Measurements from ENCODE around the gene AFMID.
A peak's percentile ranks its signal among the peaks of the same experiment; 100 is the strongest.

The AFMID gene

DNA sequence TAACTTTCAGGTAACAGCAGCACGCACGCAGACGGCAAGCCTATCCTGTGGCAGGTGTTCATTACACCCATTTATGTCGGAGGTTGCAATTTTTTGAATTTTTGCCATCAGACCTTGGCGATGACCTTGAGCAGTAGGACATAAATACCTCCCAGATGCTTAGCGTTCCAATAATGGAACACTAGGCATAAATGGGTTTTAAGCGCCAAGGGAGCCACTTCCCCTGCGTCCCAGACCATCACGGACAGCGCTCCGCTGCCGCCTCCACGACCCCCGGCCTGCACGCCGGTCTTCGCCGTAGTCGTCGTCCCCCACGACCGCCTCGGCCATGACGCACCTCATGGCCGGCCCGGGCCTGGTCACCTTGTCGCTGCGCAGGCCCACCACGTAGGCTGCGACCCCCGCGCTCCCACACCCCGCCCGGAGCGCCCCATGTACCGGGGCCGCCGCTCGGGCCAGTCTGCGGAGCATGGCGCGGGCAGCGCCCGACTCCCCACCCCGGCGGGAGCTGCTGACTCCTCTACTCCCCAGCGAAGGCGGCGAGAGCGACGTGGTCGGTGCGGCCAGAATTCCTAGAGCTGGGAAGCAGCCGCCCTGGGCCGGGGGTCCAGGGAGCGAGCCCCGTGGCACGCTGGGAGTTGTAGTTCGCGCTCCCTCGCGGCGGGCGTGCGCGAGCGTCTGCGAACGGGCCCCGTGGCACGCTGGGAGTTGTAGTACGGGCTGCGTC is 66.9 kb downstream of the AFMID start:
- TF ChIP-seq, protein P1, sequence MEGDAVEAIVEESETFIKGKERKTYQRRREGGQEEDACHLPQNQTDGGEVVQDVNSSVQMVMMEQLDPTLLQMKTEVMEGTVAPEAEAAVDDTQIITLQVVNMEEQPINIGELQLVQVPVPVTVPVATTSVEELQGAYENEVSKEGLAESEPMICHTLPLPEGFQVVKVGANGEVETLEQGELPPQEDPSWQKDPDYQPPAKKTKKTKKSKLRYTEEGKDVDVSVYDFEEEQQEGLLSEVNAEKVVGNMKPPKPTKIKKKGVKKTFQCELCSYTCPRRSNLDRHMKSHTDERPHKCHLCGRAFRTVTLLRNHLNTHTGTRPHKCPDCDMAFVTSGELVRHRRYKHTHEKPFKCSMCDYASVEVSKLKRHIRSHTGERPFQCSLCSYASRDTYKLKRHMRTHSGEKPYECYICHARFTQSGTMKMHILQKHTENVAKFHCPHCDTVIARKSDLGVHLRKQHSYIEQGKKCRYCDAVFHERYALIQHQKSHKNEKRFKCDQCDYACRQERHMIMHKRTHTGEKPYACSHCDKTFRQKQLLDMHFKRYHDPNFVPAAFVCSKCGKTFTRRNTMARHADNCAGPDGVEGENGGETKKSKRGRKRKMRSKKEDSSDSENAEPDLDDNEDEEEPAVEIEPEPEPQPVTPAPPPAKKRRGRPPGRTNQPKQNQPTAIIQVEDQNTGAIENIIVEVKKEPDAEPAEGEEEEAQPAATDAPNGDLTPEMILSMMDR (IDR thresholded peaks at IDR 0.05; ENCODE audit: low read depth, low read length, missing control alignments): no peak
- no peak for DNase-seq (ENCODE audit: low read depth)
- peak overlapping the region; percentile 81 for H3K4me3 ChIP-seq (ENCODE audit: low read depth, low read length)

GRCh38 chr17:78255029-78255656 is 68.0 kb downstream of the AFMID start:
- no peak for DNase-seq (ENCODE audit: low read depth)
- TF ChIP-seq, protein P1 (IDR thresholded peaks at IDR 0.05; ENCODE audit: low read depth, low read length, missing control alignments): no peak
- H3K4me3 ChIP-seq (ENCODE audit: low read depth, low read length): no peak overlapping the region

GRCh38 chr17:78255953-78256706 is 69.0 kb downstream of the AFMID start:
- DNase-seq (ENCODE audit: low read depth): no peak
- TF ChIP-seq, protein P1 (IDR thresholded peaks at IDR 0.05; ENCODE audit: low read depth, low read length, missing control alignments): no peak
- no peak overlapping the region for H3K4me3 ChIP-seq (ENCODE audit: low read depth, low read length)

DNA sequence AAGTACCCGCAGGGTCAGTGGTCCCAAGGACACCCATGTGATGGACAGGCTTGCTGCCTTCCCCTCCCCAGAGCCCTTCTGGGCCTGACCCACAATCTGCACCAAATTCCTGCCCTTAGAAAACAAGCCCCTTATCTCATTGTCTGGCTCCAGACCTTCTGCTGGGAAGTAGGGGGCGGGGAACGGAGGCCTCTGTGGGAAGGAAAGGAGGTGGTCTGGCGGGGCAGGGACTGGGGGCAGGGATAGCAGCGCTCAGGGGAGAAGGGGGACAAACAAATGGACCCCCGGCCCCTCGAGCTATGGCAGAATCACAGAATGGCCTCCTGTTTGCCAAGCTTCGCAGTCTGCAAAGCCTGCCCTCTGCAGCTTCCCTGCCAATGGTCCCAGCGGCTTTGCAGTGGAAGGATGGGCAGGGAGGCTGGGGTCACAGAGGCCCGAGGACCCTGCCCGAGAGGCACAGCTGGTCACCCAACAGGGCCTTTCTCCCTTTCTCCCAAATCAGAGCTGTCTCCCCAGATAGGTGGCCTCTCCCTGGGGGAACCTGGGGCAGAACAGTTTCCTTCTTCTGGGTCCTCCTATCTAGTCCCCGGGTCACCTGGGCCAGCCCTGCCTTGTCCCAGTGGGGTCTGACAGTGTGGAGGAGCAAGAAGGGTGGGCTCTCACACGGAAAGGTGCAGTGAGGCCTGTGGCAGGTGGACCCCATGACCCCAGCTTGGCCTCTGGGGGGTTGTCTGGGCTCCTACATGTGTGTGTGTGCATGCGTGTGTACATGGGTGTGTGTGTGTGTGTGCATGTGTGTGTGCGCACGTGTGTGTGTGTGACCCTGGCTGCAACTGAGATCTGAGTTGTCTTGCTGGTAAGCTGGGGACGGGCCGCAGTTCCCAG is 69.8 kb downstream of the AFMID start:
- H3K4me3 ChIP-seq (ENCODE audit: low read depth, low read length): no peak overlapping the region
- no peak for DNase-seq (ENCODE audit: low read depth)
- TF ChIP-seq, protein P1 (IDR thresholded peaks at IDR 0.05; ENCODE audit: low read depth, low read length, missing control alignments): no peak

All from GM12864 (cell line).